NCI-H2196 treated with DMSO at 0.1 percent for 48 hours (cell line): ENCODE measurements around the gene DEAF1.
"Not testable (repeated sequence)": the region's sequence is repeated elsewhere in the genome, so short reads cannot be mapped to it uniquely, and the experiment has no call there.

Experiments used
- DNase-seq: peaks from one replicate; lab custom pipeline; 2025; ENCODE audit not compliant: unreplicated experiment; lab: John Stamatoyannopoulos, UW

The DEAF1 gene

GRCh38 chr11:653136-653535 lies 41.9 kb downstream of the DEAF1 start:
- not testable (repeated sequence) for DNase-seq

DNA sequence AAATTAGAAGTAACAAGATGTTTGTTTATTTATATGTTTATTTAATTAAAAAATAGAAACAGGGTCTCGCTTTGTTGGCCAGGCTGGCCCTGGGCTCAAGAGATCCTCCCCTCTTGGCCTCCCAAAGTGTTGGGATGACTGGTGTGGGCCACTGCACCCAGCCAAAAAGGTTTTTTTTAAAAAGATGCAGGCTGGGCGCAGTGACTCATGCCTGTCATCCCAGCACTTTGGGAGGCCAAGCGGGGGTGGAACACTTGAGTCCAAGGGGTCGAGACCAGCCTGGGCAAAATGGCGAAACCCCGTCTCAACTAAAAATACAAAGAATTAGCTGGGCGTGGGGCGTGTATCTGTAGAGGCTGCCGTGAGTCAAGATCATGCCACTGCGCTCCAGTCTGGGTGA lies 44.5 kb downstream of the DEAF1 start:
- DNase-seq: no peak

DNA sequence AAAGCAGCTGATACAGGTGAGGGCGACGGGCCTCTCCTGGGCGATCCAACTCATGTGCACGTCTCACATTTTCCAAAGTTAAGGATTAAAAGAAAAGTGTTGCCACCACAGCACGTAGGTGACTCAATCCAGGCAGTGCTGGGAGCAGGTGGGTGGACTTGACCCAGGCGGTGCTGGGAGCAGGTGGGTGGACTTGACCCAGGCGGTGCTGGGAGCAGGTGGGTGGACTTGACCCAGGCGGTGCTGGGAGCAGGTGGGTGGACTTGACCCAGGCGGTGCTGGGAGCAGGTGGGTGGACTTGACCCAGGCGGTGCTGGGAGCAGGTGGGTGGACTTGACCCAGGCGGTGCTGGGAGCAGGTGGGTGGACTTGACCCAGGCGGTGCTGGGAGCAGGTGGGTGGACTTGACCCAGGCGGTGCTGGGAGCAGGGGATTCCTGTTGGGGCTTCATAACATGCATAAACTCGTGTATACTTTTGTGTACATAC lies 47.3 kb downstream of the DEAF1 start:
- DNase-seq: not testable (repeated sequence)

- no peak for DNase-seq
Observed at GRCh38 chr11:646214-646613, 48.8 kb downstream of the DEAF1 start.

- no peak for DNase-seq
Observed at GRCh38 chr11:645536-645935, 49.5 kb downstream of the DEAF1 start.

GRCh38 chr11:643849-644738 lies 50.9 kb downstream of the DEAF1 start:
- DNase-seq: no peak

DNA sequence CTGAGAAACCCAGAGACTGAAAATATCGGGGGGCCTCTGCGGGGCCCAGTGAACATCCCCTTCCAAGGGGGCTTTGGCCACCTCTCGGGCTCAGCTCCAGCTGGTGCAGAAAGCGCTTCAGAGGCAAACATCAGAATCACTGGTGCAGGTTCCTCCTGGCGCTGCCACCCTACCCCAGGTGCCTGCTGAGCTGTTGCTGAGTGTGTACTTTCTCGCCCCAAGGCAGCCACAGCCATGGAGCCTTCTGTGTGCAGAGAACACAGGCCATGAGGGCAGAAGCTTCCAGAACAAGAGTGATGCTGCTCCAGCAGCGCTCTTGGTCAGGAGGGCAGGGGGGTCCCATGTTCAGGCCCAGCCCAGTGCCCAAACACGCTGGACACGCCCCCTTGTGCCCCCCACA lies 51.7 kb downstream of the DEAF1 start:
- DNase-seq: no peak

DNA sequence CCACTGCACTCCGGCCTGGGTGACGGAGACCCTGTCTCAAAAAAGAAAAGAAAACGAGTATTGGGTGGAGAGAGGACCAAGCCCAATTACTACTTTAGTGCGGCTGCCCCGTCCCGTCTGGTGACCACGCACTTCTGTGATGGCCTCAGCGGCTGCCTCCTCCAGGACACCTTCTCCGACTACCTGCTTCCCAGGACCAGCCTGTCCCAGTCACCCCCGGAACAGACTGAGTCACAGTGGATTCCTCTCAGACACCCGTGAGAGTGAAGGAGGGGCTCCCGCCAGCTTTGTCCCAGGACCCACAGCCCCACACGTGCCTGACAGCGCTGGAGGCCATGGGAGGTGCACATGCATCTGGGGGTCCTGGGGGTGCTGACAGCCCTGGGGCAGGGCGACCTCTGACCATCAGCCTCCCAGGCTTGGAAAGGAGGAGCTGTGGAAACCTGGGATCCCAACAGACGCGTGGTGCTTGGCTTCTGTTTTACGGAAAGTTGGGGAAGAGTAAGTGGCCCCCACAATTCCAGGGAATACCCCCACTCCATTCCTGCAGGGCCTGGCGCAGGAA lies 53.1 kb downstream of the DEAF1 start:
- no peak for DNase-seq

DNA sequence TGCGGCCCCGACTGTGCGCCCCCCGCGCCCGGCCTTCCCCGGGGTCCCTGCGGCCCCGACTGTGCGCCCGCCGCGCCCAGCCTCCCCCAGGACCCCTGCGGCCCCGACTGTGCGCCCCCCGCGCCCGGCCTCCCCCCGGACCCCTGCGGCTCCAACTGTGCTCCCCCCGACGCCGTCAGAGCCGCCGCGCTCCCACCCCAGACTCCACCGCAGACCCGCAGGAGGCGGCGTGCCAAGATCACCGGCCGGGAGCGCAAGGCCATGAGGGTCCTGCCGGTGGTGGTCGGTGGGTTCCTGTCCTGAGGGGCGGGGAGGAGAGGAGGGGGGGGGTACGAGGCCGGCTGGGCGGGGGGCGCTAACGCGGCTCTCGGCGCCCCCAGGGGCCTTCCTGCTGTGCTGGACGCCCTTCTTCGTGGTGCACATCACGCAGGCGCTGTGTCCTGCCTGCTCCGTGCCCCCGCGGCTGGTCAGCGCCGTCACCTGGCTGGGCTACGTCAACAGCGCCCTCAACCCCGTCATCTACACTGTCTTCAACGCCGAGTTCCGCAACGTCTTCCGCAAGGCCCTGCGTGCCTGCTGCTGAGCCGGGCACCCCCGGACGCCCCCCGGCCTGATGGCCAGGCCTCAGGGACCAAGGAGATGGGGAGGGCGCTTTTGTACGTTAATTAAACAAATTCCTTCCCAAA lies 54.9 kb downstream of the DEAF1 start:
- no peak for DNase-seq

GRCh38 chr11:639332-639955 lies 55.6 kb downstream of the DEAF1 start:
- no peak for DNase-seq

DNA sequence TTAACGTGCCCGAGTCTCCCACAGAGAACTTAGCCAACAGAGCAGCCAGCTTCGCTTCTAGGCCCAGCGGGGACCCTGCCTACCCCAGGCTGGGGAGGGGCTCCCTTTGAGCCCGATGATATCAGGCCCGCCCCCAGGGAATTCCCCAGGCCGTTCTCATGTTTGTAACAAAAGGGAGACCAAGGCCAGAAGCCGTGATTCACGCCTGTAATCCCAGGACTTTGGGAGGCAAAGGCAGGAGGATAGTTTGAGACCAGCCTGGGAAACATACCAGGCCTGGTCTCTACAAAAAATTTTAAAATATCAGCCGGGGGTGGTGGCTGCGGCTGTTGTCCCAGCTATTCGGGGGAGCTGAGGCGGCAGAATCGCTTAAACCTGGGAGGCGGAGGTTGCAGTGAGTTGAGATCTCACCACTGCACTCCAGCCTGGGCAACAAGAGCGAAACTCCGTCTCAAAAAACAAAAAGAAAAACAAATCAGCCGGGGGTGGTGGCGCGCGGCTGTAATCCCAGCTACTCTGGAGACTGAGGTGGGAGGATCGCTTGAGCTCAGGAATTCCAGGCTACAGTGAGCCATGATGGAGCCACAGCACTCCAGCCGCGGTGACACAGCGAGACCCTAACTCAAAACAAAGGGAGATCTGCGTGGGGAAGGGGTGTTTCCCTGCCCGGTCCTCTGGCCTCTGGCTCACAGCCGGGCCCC lies 56.2 kb downstream of the DEAF1 start:
- DNase-seq: no peak

DNA sequence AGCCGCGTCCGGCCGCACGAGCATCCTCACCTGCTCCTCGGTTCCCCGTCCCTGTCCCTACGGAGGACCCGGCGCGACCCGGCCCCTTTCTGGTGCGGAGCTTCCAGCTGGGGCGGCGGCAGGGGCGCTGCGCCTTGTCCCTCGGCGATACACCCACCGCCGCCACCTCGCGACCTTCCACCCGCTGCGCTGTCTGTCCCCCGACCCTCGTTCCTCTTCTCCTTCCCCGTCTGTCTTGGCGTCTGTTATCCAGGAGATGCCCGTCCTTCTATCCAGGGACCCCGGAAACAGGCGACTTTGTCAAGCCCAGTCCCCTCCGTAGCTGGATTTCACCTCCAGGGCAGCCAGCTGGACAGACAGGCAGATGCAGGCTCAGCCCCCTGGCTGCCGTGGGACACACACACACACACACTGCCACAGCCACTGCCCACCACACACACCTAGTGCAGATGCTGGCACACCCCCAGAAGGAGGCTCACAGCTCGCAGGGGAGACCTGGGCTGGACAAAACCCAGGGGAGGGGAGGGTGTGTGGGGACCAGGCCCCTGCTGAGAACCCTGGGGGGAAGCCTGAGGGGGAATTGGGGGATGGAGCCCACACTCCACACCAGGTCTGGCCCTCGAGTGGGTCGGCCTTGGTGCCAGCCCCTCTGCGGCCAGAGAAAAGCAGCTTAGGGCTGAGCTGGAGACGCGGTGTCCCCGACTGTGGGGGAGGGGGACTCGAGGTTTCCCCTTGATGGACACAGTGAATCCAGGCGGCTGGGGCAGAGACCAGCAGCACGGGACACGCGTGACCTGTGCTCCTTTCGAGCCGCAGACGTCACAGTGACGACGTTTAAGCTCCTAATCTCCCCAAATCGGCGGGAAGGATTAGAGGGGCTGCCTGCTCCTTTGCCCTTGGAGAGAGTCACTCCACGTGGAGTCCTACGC lies 57.2 kb downstream of the DEAF1 start:
- DNase-seq: no peak

- DNase-seq: no peak
Observed at GRCh38 chr11:637333-637592, 57.8 kb downstream of the DEAF1 start.

DNA sequence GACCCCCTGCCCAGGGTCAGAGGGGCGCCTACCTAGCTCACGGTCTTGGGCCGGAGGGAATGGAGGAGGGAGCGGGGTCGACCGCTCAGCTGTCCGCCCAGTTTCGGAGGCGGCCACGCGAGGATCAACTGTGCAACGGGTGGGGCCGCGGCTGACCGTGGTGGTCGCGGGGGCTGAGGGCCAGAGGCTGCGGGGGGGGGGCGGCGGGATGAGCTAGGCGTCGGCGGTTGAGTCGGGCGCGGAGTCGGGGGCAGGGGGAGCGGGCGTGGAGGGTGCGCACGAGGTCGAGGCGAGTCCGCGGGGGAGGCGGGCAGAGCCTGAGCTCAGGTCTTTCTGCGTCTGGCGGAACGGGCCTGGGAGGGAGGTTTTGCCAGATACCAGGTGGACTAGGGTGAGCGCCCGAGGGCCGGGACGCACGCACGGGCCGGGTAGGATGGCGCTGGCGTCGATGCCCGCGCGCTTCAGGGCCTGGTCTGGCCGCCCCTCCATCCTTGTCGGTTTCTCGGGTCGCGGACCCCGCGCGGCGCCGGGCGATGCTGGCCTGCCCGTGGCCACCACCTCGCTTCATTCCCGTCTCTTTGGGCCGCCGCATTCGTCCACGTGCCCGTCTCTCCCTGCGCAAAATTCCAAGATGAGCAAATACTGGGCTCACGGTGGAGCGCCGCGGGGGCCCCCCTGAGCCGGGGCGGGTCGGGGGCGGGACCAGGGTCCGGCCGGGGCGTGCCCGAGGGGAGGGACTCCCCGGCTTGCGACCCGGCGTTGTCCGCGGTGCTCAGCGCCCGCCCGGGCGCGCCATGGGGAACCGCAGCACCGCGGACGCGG lies 58.3 kb downstream of the DEAF1 start, which contains the start of gene DRD4:
Gene DRD4 (plus strand): TSS at position 759 of the 822 bp plus-strand sequence. CDS start 36 bp downstream, at position 795.
- DNase-seq: no peak

DNA sequence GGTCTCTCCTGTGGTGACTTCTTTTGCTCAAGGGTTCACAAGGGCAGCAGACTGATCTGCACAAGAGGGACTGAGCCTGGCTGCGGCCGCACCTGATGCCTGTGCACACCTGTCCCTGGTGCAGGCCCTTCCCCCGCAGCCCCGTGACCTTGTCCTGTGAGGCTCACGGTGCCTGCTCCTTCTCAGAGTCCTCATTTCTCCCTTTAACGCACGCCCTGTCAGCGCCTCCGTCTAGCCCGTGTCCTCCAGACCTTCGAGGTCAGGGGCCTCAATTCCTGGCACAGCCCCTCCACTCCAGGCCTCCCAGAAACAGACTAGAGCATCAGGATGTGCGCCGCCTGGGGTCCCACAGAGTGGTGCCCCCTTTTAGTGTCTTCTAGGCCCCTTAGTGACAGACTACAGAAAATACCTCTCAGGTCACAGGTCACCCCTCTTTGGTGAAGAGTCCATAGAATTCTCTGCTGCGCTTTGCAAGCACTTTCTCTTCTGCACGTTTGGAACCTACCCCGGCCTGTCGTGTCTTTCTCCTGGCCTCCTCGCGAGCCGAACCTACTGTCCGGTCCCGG lies 59.0 kb downstream of the DEAF1 start:
- no peak for DNase-seq

DNA sequence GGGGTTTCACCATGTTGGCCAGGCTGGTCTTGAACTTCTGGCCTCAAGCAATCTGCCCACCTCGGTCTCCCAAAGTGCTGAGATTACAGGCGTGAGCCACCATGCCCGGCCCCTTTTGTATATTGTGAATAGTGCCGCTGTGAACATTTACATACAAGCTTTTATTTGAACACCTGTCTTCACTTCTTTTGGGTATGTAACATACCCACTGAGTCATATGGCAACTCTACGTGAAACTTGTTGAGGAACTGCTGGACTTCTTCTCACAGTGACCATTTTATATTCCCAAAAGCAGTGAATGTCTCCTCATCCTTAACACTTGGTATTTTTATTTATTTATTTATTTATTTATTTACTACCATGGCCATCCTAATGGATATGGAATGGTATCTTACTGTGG lies 64.2 kb downstream of the DEAF1 start:
- DNase-seq: no peak

DNA sequence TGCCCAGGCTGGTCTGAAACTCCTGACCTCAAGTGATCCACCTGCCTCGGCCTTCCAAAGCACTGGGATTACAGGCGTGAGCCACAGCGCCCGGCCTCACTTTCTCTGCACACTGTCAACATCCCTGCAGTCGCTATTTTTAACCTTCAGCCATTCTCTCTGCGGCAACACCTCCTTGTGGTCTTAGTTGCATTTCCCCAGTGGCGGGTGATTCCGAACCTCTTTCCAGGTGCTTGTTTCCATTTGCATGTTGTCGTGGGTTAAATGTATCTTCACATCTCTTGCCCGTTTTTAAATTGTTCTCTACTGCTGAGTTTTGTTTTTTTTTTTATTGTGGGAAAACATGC lies 65.8 kb downstream of the DEAF1 start:
- no peak for DNase-seq

- no peak for DNase-seq
Observed at GRCh38 chr11:628056-628455, 67.0 kb downstream of the DEAF1 start.

DNA sequence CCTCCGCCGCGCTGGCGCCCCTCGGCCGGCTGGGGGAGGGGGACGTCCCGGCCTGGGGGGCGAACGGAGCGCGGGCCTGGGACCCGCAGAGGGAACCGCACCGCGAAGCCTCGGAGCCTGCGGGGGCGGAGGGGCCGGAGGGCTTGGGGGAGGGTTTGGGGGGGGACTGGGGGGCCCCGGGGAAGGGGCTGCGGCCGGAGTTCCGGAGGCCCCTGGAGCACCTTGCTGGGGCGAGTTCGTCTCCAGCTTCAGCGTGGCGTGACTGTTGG lies 67.8 kb downstream of the DEAF1 start:
- no peak for DNase-seq
